Right forelimb (tissue), 1 donor: ENCODE results near the gene IFT25.
A peak's percentile ranks its signal among the peaks of the same experiment; 100 is the strongest.
"Not testable (repeated sequence)": the region's sequence is repeated elsewhere in the genome, so short reads cannot be mapped to it uniquely, and the experiment has no call there.

Experiments
- DNase-seq: peaks from one replicate; pipeline ENCODE4 v3.0.0-alpha.2; 2018

IFT25 gene

DNA sequence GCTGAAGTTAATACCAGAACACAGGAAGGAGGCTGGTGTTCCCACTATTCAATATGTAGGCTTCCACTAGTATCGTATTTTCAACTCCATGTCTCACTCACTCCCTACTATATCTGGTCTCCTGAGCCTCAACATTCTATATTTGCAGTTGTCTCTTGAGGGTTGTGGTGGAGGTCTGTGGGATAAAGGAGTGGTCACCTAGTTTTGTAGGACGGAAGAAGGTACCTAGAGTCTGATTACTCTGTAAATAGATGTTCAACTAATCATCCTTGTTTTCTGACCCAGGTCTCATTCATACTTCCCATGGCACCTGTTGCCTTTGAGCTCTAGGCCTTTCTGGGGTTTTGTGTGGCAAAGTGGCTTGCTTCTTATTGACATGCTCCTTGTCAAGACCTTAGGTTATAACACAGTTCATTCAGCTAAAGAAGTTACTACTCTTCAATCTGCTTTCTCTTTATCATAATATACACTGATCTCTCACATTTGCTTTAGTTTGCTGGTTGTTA is 18.1 kb downstream of the IFT25 start:
- DNase-seq = no peak

DNA sequence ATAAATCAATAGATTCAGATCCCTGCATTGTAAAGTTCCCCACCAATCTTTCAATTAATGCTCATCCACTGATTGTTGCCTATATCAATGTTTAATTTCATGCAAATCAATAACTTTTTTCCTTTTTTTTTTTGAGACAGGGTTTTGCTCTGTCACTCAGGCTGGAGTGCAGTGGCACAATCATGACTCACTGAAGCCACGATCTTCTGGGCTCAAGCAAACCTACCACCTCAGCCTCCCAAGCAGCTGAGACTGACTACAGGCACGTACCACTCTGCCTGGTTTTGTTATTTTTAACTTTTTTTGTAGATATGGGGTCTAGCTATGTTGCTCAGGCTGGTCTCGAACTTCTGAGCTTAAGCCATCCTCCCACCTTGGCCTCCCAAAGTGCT is 25.8 kb downstream of the IFT25 start:
- DNase-seq = no peak

DNA sequence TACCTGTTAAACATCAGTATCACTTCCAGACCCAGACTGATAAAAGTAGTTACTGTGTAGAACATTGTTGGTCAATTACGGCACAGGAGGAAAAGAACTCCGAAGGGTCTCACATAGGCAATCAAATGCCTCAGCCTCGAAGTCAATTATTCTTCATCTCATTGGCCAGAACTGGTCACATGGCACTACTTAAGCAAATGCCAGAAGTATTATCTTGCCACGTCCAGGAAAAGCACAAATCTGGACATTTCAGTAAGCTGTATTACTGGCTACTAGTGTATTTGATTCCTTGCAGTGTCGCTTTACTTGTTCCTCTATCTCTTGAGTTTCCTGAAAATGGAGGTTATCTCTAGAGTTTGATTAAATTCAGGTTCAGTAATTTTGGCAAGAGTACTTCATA is 27.2 kb downstream of the IFT25 start:
- no peak for DNase-seq

DNA sequence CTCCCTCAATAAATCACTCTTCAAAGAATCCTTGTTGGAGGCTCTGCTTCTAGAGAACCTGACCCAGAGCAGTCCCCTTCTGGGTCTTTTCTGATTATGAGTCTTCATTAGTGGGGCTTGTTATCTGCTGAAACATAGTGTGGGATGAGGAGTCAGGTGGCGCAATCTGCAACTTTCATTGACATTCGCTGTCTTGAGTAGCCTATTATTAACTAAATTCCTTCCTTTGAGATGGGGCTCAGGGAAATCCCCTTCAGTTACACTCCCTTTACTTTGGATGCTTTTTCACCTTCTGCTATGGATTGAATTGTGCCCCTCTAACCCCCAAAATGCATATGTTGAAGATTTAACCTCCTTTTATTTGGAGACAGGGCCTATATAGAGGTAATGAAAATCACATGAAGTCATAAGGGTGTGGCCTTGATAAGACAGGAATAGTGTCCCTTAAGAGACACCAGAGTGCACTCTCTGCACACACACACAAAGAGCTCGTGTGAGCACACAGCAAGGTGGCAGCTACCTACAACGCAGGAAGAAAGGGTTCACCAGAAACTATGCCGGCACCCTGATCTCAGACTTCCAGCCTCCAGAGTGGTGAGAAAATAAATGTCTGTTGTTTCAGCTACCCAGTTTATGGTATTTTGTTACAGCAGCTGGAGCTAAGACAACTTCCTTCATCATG is 32.0 kb downstream of the IFT25 start:
- no peak for DNase-seq

DNA sequence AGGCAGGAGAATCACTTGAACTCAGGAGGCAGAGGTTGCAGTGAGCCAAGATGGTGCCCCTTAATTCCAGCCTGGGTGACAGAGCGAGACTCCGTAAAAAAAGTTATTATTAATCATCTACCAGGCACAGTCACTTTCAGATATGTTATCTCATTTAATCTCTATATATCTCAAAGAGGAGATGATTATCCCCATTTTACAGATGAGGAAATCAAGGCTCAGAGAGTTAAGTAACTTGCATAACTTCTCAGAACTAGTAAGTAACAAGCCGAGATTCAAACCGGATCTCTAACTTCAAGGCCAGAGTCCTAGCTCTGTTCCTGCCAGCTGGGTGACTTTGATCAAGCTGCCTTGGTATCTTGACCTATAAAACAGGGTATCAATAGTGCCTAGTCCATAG is 34.1 kb downstream of the IFT25 start:
- no peak for DNase-seq

DNA sequence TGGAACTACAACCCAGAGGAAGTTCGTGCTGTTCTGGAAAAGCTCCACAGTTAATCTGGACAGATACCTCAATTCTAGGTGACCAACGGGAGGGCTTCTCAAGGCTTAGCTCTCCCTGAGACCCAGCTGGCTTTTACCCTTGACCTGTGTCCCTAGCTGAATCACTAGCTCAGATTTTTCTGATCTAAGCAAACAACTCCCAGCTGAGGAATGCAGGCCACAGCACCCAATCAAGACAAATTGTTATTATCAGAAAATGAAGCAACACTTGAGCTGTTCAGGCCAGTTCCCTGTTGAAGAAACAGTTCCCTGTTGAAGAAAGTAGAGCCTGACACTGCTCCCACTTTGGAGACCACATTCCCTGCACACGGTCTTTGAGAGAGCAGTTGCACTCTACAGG is 35.6 kb downstream of the IFT25 start:
- DNase-seq = no peak

DNA sequence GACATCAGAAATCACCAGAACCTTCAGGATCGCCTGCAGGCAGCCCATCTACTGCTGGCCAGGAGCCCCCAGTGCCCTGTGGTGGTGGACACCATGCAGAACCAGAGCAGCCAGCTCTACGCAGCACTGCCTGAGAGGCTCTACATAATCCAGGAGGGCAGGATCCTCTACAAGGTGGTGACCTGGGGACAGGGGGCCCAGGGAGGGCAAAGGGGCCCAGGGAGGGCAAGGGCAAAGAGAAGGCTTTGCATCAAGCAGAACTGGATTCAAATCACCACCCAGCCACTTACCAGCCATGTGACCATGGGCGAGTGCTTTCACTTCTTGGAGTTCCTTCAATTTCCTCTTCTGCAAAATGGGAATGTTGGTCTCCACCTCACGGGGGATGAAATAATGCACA is 39.4 kb downstream of the IFT25 start:
- DNase-seq = no peak

DNA sequence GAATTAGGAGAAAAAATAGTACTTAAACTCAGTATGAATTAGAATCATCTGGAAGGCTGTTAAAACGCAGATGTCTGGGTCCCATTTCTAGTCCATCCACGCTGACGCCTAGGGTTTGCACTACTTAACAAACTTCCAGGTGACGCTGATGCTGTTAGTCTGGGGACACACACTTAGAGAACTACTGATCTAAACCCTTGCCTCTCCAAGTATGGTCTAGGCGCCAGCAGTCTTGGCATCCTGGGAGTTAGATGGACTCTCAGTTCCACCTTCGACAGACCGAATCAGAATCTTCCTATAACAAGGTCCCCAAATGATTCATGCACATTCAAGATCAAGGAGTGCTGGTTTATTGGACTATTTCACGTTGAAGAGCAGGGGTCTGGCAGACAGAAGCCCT is 40.0 kb downstream of the IFT25 start:
- DNase-seq = no peak

DNA sequence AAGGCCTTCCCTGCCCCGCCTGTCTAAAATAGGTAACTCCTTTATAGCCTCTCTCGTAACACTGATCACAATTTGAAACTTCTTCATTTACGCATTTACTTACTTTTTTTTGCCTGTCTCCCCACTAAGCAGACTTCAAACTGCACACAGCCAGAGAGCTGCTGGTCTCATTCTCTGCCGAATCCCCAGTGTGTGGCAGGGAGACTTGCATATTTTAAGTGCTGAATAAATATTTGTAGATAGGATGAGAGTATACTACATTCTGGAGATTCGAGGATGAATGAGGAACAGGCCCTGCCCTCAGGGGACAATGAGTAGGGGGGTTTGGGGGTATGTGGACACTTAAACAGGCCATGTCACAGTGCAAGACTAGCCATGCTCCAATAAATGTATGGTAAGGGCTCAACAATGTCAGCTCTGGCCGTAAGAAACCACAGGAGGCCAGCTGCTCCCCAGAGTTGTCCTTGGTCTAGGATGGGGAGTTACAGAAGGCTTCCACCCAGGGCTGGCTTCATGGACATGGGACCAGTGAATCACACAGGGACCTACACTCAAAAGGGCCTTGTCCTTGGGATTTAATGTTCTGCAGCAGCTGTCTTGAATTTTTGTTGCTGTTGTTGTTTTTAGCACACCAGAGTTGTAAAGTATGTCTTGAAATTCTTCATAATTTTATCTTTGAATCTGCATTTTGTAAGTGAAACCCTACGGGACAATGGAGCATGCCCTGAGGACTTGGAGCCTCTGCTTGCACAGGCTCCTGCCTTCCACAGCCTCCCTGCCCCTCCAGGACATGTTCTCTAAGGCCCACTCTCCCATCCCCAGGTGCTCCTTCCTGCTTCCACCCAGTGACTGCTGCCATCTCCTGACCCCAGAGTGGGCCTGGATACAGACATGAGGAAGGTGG is 43.0 kb downstream of the IFT25 start:
- no peak for DNase-seq

DNA sequence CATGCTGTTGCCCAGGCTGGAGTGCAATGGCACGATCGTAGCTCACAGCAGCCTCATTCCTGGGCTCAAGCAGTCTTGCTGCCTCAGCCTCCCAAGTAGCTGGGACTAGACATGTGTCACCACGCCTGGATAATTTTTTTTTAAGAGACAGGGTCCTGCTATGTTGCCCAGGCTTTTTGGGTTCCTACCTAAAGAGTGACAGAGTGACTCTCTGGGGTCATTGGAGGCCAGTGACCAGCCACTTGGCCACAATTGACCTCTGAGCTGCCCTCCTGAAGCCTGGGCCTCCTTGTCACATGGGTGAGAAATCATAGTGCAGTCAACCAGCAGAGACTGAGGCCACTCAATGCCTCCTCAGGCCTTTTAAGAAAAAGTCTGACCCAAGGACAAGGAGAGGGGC is 45.8 kb downstream of the IFT25 start:
- no peak for DNase-seq

DNA sequence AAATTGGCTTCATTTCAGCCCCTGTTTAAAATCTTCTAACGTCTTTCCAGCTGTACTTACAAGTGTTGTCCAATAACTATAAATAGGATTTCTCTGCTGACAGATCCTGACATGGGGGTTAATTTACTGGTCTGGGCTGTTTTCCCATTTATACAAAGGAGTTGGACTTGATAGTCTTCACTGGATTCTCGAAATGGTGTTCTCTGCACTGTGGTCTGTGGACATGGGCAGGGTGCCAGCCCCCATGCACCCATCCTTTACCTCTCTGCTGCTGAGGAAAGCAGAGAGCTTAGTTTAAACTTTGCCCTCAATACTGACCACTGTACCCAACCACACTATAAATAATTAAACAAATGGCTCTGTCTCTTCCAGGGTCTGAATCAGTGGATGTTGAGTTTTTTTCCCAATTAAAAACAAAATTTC is 46.3 kb downstream of the IFT25 start:
- no peak for DNase-seq

DNA sequence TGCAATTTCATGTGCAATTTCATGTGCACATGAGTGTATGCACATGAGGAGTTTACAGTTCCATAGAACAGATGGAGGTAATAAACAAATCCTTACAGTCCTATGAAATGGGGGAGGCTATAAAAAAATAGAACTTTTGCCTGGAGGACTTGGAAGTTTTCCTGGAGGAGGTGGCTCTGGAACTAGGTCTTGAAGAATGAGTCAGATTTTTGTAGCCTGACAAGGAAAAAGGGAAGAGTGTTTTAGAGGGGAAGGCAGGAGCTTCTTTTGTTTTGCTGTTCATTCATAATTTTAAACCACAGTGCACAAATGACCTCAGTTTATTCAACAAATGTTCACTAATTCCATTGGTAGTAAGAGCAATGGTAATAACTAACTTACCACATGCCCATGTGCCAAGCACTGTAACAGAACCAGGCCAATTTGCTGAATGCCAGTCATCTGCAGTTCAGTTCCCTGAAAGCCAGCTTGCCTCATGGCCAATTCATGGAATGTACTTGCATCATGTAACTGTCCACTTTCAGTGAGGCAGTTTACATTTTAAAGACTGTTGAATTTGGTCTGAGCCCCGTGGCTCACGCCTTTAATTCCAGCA is 48.8 kb downstream of the IFT25 start:
- DNase-seq = no peak

DNA sequence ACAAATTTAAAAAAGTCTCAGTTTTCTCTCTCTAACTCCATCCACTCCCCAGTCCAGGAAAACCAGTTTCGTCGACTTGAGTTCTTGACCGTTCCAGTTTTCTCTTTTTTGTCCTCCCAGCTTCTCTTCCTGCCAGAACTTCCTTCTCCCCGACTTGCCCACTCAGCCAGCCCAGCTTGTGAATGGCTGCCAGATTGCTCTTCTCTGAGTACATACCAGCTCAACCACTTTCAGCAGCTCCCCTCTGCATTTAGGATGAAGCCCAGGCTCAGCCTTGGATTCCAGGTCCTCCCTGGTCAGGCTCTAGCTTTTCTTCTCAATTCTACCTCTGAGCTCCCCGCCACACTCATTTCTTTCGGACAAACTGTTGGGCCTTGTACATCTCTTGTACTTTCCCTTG is 50.1 kb downstream of the IFT25 start:
- no peak for DNase-seq

DNA sequence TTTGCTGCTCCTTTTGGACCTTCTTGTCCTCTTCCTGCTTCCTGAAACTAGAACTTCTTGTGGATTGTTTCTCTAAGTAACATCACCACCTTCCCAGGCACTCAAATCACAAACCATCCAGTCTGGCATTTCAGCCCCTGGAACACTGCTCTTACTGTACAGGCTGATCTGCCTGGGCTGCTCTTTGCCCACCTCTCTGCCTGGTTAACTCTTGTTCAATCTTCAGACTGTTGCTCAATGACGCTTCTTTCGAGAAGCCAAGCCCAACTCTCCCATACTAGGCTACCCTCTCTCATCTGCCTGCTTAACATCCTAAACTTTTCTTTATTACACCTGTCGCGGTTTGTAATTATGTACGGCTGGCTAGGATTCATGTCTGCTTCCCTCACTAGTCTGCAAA is 50.9 kb downstream of the IFT25 start:
- no peak for DNase-seq

DNA sequence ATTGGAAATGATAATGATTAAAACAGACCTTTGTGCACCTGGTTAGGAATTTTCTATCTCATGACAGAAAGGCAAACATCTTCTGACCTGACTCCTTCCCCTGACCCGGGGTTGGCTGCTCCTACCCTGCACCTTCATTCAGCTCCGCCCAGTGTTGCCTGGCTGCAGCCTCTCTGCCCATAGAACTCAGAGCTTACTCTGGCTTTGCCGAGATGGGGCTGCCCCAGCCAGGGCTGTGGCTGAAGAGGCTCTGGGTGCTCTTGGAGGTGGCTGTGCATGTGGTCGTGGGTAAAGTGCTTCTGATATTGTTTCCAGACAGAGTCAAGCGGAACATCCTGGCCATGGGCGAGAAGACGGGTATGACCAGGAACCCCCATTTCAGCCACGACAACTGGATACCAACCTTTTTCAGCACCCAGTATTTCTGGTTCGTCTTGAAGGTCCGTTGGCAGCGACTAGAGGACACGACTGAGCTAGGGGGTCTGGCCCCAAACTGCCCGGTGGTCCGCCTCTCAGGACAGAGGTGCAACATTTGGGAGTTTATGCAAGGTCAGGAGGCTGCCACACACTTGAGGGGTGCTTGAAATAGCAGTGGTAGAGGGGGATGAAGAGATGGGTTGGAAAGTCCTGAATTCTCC is 51.4 kb downstream of the IFT25 start, which contains the start of gene DIO1:
DIO1 (plus strand) TSS at position 189 of the 638 bp plus-strand sequence; CDS start at position 213, 24 bp downstream.
- DNase-seq = no peak

DNA sequence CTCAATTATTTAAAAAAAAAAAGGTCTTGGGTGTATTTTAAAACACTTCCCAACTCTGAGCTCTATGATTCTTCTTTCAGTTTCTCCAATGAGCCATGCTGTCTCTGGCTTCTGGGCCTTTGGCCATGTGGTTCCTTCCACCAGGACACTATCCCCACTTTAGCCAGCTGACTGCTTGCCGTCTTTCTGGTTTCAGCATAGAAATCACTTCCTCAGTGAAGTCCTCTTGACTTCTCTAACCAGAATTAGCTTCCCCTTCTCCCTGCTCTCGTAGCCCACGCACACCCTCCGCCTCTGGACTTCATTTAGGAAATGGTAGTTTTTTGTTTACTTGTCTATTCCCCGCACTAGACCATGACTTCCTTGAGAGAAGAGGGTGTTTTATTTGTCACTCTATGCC is 52.6 kb downstream of the IFT25 start:
- DNase-seq = no peak

DNA sequence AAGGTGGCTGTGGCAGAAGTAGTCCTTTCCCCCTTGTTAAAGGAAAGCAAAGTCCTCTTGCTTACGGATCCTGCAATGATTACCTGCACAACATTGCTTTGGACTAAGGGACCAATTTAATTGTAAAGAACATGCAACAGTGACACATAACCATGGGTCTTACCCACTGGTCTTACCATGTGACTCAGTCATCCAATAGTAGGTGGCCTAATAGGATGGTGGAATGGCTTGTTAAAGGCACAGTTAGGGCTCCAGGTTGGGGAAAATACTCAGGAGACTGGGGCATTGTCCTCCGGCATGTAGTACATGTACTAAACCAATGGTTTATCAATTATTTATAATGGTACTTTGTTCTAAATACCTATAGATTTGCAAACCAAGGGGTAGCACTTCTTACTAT is 53.8 kb downstream of the IFT25 start:
- DNase-seq = no peak

DNA sequence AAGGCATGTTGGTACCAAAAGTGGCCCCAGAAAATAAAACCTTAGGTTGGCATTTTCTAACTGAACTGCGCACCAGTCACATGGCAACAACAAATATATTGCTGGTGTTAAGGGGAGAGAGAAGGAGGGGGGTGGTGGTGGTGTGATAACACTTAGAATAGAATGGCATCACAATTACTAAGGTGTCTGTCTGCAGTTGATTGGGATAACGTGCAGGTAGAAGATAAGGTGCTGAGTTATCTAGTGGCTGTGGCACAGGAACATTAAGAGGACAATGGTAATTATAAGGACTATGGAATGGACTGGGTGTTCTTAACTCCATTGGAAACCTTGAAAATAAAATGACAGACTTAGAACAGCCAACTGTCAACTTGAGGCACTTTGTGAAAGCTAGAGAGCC is 54.5 kb downstream of the IFT25 start:
- DNase-seq = no peak

DNA sequence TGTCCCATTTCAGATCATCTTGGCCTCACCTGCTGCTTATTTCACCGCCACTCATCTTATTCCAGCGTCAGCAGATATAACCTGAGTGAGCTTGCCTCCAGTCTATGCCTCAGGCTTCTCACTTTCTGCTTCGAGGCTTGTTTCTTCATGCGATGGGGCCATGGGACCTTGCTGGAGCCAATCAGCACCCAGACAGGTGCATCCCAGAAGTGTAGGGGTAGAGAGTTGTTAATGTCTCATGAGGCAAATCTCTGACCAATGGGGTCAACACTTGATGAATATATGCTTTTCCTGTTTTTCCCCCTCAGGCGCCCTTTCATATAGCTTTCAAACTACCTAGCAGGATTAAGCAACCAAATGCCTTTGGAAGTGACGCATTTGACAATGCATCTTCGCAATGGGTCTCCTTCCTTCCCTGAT is 55.0 kb downstream of the IFT25 start:
- DNase-seq = no peak

DNA sequence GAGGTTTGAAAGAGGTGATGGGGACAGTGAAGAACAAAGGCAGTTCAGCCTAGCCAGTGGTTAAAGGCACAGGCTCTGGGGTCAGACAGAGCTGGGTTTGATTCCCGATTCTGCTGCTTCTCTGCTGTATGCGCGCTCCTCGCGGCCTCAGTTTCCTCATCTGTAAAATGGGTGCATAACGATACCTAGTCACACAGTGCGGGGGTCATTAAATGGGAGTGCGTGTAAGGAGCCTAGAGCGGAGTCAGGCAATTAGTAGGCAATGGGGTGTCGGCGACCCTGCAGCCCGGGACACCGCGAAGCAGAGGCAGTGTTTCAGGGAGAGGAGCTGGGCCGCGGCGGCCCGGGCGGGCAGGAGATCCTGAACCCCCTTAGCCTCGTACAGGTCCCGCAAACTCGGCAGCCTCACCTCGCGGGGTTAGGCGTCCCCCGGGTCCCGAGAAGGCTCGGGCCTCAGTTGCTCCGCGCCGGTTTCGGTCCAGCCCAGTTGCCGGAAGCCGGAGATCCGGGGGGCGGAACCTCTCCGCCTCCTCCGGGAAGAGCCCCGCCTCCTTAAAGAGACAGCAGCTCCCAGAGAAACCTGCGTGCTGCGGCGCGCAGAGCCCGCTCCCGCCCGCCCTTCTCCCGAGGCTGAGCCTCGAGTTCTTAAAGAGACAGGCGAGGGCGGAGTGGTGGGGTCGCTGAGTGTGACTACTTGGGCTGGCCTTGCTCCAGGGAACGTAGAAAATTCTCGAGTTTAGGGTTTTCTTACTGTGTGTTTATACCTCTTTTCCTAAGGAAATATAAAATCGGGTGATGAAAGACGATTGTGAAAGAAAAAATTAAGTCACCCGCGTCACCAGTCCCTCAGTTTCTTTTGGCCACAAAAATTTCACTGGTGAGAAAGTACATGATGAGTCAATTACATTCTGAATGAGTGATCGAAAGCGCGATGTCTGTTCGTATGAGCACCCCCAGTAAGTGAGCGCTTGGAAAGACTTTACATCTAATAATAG is 55.9 kb downstream of the IFT25 start, which contains the start of gene YIPF1:
YIPF1 (minus strand) TSS at position 494 of the 995 bp plus-strand sequence. CDS start 860 bp downstream, outside the sequence.
- peak; percentile 92 for DNase-seq

DNA sequence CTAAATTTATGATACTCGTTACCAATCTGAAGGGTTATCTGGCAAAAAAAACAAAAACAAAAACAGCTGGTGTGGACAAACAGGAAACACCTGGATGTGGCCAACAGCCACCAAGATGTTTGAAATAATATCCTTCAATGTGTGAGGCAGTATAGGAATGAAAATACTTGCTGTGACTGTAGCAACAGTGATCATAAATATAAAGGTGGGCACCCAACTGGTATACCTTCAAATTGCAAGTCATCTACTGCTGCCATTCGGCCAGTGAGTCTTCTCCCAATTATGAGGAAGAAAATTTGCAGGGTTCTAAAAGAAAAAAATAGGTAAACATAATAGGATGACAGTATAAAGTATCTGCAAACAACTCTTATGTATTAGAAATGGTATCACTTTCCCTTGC is 56.8 kb downstream of the IFT25 start:
- no peak for DNase-seq

DNA sequence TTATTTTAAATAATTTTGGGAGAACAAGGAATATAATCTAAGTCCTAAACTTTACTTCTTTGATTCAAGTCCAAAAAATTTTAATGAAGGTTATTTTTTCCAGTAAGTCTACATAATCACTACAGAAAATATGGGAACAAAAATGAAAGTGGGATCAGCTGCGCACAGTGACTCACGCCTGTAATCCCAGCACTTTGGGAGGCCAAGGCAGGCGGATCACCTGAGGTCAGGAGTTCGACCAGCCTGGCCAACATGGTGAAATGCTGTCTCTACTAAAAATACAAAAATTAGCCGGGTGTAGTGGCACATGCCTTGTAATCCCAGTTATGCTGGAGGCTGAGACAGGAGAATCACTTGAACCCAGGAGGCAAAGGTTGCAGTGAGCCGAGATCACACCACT is 61.9 kb downstream of the IFT25 start:
- not testable (repeated sequence) for DNase-seq
